Measurements from ENCODE around the gene ARSG. TPM values are rescaled to one million over a fixed set of nuclear protein-coding genes. Genes with fewer than 3 reads are reported as not detected.

Gene ARSG
- total and polyA plus RNA-seq, 2 donors (not counting 3 experiments of a cell fraction or from before 2014, with no cell fraction given): 3.9 to 7.0 TPM

DNA sequence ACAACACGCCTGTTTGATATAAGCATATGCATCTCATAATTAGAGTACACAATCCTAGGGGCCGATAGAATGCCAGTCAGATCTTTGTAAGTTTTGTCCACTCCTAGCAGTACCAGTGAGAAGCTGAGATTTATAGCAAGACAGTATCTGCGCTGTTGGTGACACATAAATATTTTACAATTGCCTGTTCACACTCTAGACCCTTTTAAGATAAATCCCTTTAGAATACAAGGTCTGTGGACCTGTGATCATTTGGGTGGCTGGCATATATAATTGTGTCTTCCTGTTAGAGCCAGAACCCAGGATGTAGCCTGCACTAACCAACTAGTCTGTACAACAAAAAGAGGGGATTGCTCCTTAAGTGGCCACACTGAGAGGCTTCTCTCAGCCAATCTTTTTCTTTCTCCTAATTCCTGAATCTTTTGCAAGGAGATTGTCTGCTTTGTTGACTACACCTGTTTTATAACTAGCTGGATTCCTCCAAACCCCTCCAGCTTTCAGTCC lies 91.3 kb downstream of the ARSG start:
- H3K9me1 ChIP-seq (replicated peaks; ENCODE audit: control insufficient read depth, extremely low read depth, insufficient read depth, low read length): no peaks in the 10 kb centered on the region
- H2AFZ ChIP-seq (ENCODE audit: low read depth, low read length): no peak overlapping the region
- no peak for DNase-seq (ENCODE audit: low read depth, low spot score)
- dilution Hi-C loops (cut with MboI; ENCODE audit: extremely low pct_ligation_motif_present, low sequenced_read_pairs) (no loop called here), intact Hi-C loops (cut with micrococcal nuclease) (loop anchor here (1.0 to 5.0 kb wide), 5 partner anchors 16 to 330 kb away; partner anchors contain the start of genes ARSG, SLC16A6 and WIPI1)
- peaks cover 46% of the 10 kb centered on the region for H3K4me1 ChIP-seq (ENCODE audit: control insufficient read depth, extremely low read depth, insufficient read depth, low read length)
- TF ChIP-seq, protein P1, sequence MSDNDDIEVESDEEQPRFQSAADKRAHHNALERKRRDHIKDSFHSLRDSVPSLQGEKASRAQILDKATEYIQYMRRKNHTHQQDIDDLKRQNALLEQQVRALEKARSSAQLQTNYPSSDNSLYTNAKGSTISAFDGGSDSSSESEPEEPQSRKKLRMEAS (IDR thresholded peaks at IDR 0.05; ENCODE audit: insufficient read depth, insufficient read length): no peak
- TF ChIP-seq POLR2A (IDR thresholded peaks at IDR 0.05; ENCODE audit: low read depth, low read length) (no peak), JUN (IDR thresholded peaks at IDR 0.05; ENCODE audit: borderline replicate concordance, insufficient read depth, insufficient read length, low read depth) (no peak), POLR2AphosphoS5 (IDR thresholded peaks at IDR 0.05; ENCODE audit: insufficient read depth, low read depth, low read length) (no peak), MYC (IDR thresholded peaks at IDR 0.05; ENCODE audit: low read depth, low read length) (no peak), GATA2 (IDR thresholded peaks at IDR 0.05; ENCODE audit: insufficient read depth, insufficient read length, low read depth, low read length) (no peak), EZH2 (IDR thresholded peaks at IDR 0.05; ENCODE audit: borderline replicate concordance, low read depth, low read length, severe bottlenecking) (no peak), FOS (IDR thresholded peaks at IDR 0.05; ENCODE audit: borderline replicate concordance, insufficient read depth, low read length) (no peak)
- TF ChIP-seq, protein P2, sequence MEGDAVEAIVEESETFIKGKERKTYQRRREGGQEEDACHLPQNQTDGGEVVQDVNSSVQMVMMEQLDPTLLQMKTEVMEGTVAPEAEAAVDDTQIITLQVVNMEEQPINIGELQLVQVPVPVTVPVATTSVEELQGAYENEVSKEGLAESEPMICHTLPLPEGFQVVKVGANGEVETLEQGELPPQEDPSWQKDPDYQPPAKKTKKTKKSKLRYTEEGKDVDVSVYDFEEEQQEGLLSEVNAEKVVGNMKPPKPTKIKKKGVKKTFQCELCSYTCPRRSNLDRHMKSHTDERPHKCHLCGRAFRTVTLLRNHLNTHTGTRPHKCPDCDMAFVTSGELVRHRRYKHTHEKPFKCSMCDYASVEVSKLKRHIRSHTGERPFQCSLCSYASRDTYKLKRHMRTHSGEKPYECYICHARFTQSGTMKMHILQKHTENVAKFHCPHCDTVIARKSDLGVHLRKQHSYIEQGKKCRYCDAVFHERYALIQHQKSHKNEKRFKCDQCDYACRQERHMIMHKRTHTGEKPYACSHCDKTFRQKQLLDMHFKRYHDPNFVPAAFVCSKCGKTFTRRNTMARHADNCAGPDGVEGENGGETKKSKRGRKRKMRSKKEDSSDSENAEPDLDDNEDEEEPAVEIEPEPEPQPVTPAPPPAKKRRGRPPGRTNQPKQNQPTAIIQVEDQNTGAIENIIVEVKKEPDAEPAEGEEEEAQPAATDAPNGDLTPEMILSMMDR (IDR thresholded peaks at IDR 0.05; ENCODE audit: extremely low read depth in 1 of 2, insufficient read depth in 1 of 2, low read depth in 1 of 2, low read length in 2 of 2): no peak
- ChIA-PET POLR2A (interaction anchor here (1.5 kb wide), 1 partner anchor 81 kb away, joined by 5 read pairs; no protein-coding TSS in a partner anchor), CTCF (interaction anchor here (0.9 to 4.3 kb wide), 10 partner anchors 13 to 135 kb away, joined by 3 to 48 read pairs (median 4); partner anchors contain the start of genes AMZ2, ARSG and SLC16A6)
- H3K9ac ChIP-seq (replicated peaks; ENCODE audit: extremely low read depth, insufficient read depth, low read length): no peak overlapping the region
- H3K36me3 ChIP-seq (ENCODE audit: control insufficient read depth in 2 of 2, extremely low read depth in 1 of 2, insufficient read depth in 2 of 2, low read length in 2 of 2): no peaks in the 10 kb centered on the region
- H3K79me2 ChIP-seq (ENCODE audit: control insufficient read depth, insufficient read depth, low read length): no peaks in the 10 kb centered on the region
- no TSS peak for BruUV-seq (replicated peaks)
- no peaks in the 10 kb centered on the region for H3K27me3 ChIP-seq (ENCODE audit: control insufficient read depth in 2 of 2, insufficient read depth in 2 of 2, low read length in 2 of 2)
- H3K4me2 ChIP-seq (ENCODE audit: insufficient read depth, low read length): no peak overlapping the region
- H3K9me3 ChIP-seq (replicated peaks; ENCODE audit: control insufficient read depth, insufficient read depth, low read length): no peaks in the 10 kb centered on the region
- peak overlapping the region; percentile 76 for H3K27ac ChIP-seq (ENCODE audit: insufficient read depth, low read depth, low read length)
- no peak overlapping the region for H3K4me3 ChIP-seq (replicated peaks in 1 of 3; ENCODE audit: insufficient read depth in 1 of 3, low read depth in 1 of 3, low read length in 3 of 3)
- FAIRE-seq: no peak
- H4K20me1 ChIP-seq (replicated peaks; ENCODE audit: control insufficient read depth, extremely low read depth, insufficient read depth, low read length): no peaks in the 10 kb centered on the region
